Adrenal gland (tissue), 12 donors: ENCODE results near the gene ADORA1. TPM values are rescaled to one million over a fixed set of nuclear protein-coding genes. Genes with fewer than 3 reads are reported as not detected.

ENCODE experiments used
- DNase-seq, 7 donors: peaks; one replicate each; pipeline ENCODE4 v3.0.0-alpha.2; 2019 to 2020
- H3K27ac ChIP-seq, 5 donors: fragments of 200-600 bp; sonication (generic) in 4 of 5; 1 replicate in 3 of 5; 2 replicates in 2 of 5; pipeline versions ENCODE4 v1.5.1 to v1.8.0; 2016 to 2020; ENCODE audit warnings: mild to moderate bottlenecking in 1 of 5
- H3K27me3 ChIP-seq: fragments of 200-600 bp; 2 replicates; pipeline ENCODE4 v1.8.0; 2021
- H3K36me3 ChIP-seq, 2 donors: fragments of 200-600 bp; replicated peaks in 1 of 2; 1 replicate in 1 of 2; 2 replicates in 1 of 2; pipeline versions ENCODE4 v1.5.1 to v1.8.0; 2018 to 2022
- H3K4me1 ChIP-seq, 2 donors: fragments of 200-600 bp; replicated peaks in 1 of 2; 1 replicate in 1 of 2; 2 replicates in 1 of 2; pipeline versions ENCODE4 v1.5.1 to v1.8.0; 2018 to 2021
- H3K4me3 ChIP-seq, 4 donors: fragments of 200-600 bp; sonication (generic) in 3 of 4; one replicate each; pipeline ENCODE4 v1.5.1; 2016 to 2018
- H3K9me3 ChIP-seq, 3 donors: fragments of 200-600 bp; sonication (generic) in 1 of 3; replicated peaks in 1 of 3; 1 replicate in 2 of 3; 2 replicates in 1 of 3; pipeline versions ENCODE4 v1.5.1 to v1.8.0; 2016 to 2021
- CTCF ChIP-seq, 6 experiments: fragments of 450-650 bp in 4 of 6; fragments of 200-600 bp in 2 of 6; sonication (generic) in 1 of 6; IDR thresholded peaks; 1 replicate in 5 of 6; 2 replicates in 1 of 6; pipeline versions ENCODE4 v1.5.1 to v1.8.0; 2016 to 2021; ENCODE audit warnings: antibody characterized with exemption in 6 of 6, mild to moderate bottlenecking in 2 of 6, moderate library complexity in 1 of 6
- POLR2A ChIP-seq, 2 donors: fragments of 450-650 bp; IDR thresholded peaks; one replicate each; pipeline ENCODE4 v1.6.1; 2017; ENCODE audit warnings: antibody characterized with exemption in 2 of 2, mild to moderate bottlenecking in 2 of 2, moderate library complexity in 1 of 2
- WGBS, 4 donors: extraction: QIAGEN DNeasy Blood & Tissue Kit in 2 of 4; methylation state at CpG; one replicate each; pipeline versions ENCODE4 v1.1.5 to v1.1.7; 2013 to 2017; 5-methylcytosine and 5-hydroxymethylcytosine counted together
- intact Hi-C, 2 donors: fragments of 100-400 bp; cut with DNase I; formaldehyde crosslinking; loops; one replicate each; pipeline versions ENCODE4 v1.14.1 to v1.15.0; 2022 to 2023
- polyA plus RNA-seq, 3 donors: library from polyadenylated mRNA; stranded (reverse); fragments of 200-250 nt in 2 of 3; fragments of 350-450 nt in 1 of 3; fragmentation: Illumina TruSeq in 1 of 3; extraction: RNeasy Lipid Tissue Mini Kit (QIAGEN cat#74804) in 1 of 3; gene quantifications; one replicate each; pipeline ENCODE4 v1.2.3, GENCODE V29; 2013 to 2014
- total RNA-seq, 9 donors: library from RNA; depleted of rRNA in 4 of 9; stranded (reverse); fragments of >200 nt in 4 of 9; fragments of 120-200 nt in 1 of 9; fragmentation: NEBNext Ultra II Directional in 1 of 9; extraction: Animal tissue kit (Norgen Biotek cat#: 25700) in 1 of 9; gene quantifications; one replicate each; pipeline versions ENCODE4 v1.1.0 to v1.2.4, GENCODE V29; 2013 to 2023
- donor health status: healthy with polysubstance abuse.
- donor health status: Bipolar disorder and iron deficiency.
- donor health status: DM: yes; HTN: yes; CAD: no.
- donor health status: DM: no; HTN: no; CAD: no.
- donor health status: DM: no; HTN: no; CAD: no.
- donor health status: DM: yes; HTN: yes; CAD: no.

The ADORA1 gene
- total and polyA plus RNA-seq, 12 donors = 0.14 to 1.7 (median 0.59) TPM

- WGBS, 4 donors = 65 to 68% (median 66%) methylated on average over 8 to 9 of the region's 9 CpGs
- Histone ChIP-seq H3K36me3 (no peaks in the 10 kb centered on the region), H3K27me3 (no peaks in the 10 kb centered on the region), H3K4me3 (no peak overlapping the region), H3K9me3 (no peaks in the 10 kb centered on the region), H3K4me1 (no peaks in the 10 kb centered on the region), H3K27ac (no peak overlapping the region)
- TF ChIP-seq POLR2A (IDR thresholded peaks at IDR 0.05) (no peak), CTCF (IDR thresholded peaks at IDR 0.05) (no peak)
- intact Hi-C loops = no loop called here
- DNase-seq = peak in 1 of 7 donors; percentile 17
Observed at GRCh38 chr1:203081465-203082230, 45.9 kb upstream of the ADORA1 start.

DNA sequence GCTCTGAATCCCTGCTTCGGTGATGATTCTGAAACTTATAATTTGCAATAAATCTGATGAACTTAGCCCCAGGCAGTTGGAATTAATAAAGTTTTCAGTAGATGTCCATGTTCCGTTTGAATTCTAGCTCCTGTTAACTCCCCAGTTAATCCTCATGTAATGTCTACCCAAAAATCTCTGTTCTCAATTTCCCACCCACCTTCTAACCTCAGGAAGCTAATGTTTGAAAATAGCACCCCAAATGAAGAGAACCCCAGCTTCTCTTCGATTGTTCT lies 45.4 kb upstream of the ADORA1 start:
- TF ChIP-seq POLR2A (IDR thresholded peaks at IDR 0.05) = no peak
- TF ChIP-seq CTCF (IDR thresholded peaks at IDR 0.05) = no peak
- no peak overlapping the region for H3K27ac ChIP-seq
- H3K9me3 ChIP-seq = no peaks in the 10 kb centered on the region
- no peak for DNase-seq
- 56 to 80% (median 69%) methylated on average over 3 of the region's 3 CpGs for WGBS, 4 donors
- H3K4me1 ChIP-seq = no peaks in the 10 kb centered on the region
- no peak overlapping the region for H3K4me3 ChIP-seq
- intact Hi-C loops = no loop called here
- H3K36me3 ChIP-seq = no peaks in the 10 kb centered on the region
- no peaks in the 10 kb centered on the region for H3K27me3 ChIP-seq

DNA sequence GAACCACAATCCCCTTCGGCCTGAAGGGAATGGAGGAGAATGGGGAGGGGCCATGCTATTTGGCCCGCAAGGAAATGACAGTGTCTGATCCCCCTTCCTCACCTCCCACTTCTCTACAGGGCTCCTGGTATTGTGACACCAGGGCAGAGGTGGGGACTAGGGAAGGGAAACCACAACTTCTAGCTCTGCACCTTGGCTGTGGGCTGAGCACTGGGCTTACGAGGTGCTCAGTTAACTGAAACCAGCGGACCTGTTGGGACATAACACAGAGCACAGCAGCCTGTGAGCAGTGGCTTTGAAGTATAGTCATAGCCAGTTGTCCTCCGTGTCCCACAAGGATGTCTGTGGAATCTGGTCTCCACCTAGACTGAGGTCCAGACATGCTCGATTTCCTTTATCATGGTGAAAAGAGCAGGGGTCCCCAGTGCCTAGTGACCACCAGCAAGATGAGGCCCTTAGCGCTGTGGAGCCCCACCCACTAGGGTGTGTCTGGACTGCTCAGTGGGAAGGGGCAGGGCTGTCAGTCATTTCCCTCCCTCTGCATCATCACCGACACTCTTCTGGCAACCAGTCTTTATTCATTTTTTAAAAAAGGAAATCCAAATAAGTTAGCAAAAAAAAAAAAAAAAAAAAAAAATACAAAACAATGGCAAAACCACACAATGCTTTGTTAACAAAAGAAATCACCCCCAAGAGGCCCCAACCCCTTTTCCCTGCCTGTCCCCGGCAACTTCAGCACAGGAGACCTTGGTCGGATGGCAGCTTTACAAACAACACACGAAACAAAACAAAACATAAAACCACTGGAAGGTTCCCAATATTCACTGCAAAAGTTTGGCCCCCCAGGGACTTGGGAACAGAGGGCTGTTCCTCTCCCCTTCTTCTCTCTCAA lies 44.7 kb upstream of the ADORA1 start:
- Histone ChIP-seq H3K9me3 (no peaks in the 10 kb centered on the region), H3K36me3 (no peaks in the 10 kb centered on the region)
- intact Hi-C loops = no loop called here

More for the DNA sequence above, 44.7 kb upstream of the ADORA1 start:
- Histone ChIP-seq H3K4me1 (no peaks in the 10 kb centered on the region), H3K27ac (no peak overlapping the region), H3K27me3 (no peaks in the 10 kb centered on the region), H3K4me3 (no peak overlapping the region)
- WGBS, 4 donors = 55 to 78% (median 69%) methylated on average over 10 to 11 of the region's 11 CpGs
- no peak for TF ChIP-seq CTCF (IDR thresholded peaks at IDR 0.05)
- no peak for TF ChIP-seq POLR2A (IDR thresholded peaks at IDR 0.05)
- peak in 2 of 7 donors; percentile 4 to 35 for DNase-seq
